Measurements from ENCODE around the gene SDF4. TPM values are rescaled to one million over a fixed set of nuclear protein-coding genes. Genes with fewer than 3 reads are reported as not detected.
A peak's percentile ranks its signal among the peaks of the same experiment; 100 is the strongest.

The SDF4 gene
- total RNA-seq, 1 experiment from 2014 or later: 254 TPM

DNA sequence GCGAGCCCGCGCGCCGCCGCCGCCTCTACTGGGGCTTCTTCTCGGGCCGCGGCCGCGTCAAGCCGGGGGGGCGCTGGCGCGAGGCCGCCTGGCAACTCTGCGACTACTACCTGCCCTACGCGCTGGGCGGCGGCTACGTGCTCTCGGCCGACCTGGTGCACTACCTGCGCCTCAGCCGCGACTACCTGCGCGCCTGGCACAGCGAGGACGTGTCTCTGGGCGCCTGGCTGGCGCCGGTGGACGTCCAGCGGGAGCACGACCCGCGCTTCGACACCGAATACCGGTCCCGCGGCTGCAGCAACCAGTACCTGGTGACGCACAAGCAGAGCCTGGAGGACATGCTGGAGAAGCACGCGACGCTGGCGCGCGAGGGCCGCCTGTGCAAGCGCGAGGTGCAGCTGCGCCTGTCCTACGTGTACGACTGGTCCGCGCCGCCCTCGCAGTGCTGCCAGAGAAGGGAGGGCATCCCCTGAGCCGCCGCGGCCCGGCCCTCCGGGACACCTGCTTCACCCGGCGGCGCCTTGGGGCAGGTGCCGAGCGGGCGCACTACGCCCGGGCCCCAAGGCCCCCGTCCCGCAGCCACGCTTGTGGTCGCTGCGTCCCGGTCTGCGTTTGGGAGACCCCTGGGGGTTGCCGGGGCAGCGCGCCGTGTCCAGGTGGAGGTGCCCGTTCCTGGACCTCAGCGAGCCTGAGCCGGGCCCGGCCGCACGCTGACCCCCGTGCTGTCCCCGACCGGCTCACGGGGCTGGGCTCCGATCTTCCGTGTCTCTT is 1.2 kb upstream of the SDF4 start:
- Histone ChIP-seq H3K27me3 (ENCODE audit: low read length) (no peaks in the 10 kb centered on the region), H3K4me3 (ENCODE audit: low read length) (peak overlapping the region; percentile 65), H3K9me2 (replicated peaks; ENCODE audit: low read length) (no peaks in the 10 kb centered on the region), H3K9me3 (ENCODE audit: low read length) (no peaks in the 10 kb centered on the region), H3K4me2 (ENCODE audit: low read length) (peak overlapping the region; percentile 78), H3K36me3 (ENCODE audit: low read depth, low read length) (peaks cover 12% of the 10 kb centered on the region), H4K20me1 (ENCODE audit: low read length) (peaks cover 18% of the 10 kb centered on the region), H3K4me1 (ENCODE audit: insufficient read depth, low read length) (peaks cover 50% of the 10 kb centered on the region), H3F3A (ENCODE audit: low read length, unreplicated experiment) (no peaks in the 10 kb centered on the region), H2AFZ (ENCODE audit: low read length) (no peak overlapping the region), H3K27ac (ENCODE audit: low read length) (peak overlapping the region; percentile 2; the same call in 1 of the 2 replicates), H3K79me2 (ENCODE audit: low read length) (peaks cover 72% of the 10 kb centered on the region), H3K9ac (ENCODE audit: low read length) (peak overlapping the region; percentile 52)
- no TSS peak for BruUV-seq (replicated peaks)
- TF ChIP-seq EZH2 (IDR thresholded peaks at IDR 0.05; ENCODE audit: low read length, unreplicated experiment) (no peak), EZH2phosphoT487 (IDR thresholded peaks at IDR 0.05; ENCODE audit: borderline replicate concordance, low read length) (no peak)
- TF ChIP-seq, protein P1, sequence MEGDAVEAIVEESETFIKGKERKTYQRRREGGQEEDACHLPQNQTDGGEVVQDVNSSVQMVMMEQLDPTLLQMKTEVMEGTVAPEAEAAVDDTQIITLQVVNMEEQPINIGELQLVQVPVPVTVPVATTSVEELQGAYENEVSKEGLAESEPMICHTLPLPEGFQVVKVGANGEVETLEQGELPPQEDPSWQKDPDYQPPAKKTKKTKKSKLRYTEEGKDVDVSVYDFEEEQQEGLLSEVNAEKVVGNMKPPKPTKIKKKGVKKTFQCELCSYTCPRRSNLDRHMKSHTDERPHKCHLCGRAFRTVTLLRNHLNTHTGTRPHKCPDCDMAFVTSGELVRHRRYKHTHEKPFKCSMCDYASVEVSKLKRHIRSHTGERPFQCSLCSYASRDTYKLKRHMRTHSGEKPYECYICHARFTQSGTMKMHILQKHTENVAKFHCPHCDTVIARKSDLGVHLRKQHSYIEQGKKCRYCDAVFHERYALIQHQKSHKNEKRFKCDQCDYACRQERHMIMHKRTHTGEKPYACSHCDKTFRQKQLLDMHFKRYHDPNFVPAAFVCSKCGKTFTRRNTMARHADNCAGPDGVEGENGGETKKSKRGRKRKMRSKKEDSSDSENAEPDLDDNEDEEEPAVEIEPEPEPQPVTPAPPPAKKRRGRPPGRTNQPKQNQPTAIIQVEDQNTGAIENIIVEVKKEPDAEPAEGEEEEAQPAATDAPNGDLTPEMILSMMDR (conservative IDR thresholded peaks at IDR 0.05; ENCODE audit: low read depth, low read length): no peak
- ATAC-seq (no peak), DNase-seq (peak; percentile 31)
- POLR2A ChIA-PET (ENCODE audit: unreplicated experiment): no interaction called here
- intact Hi-C loops (cut with micrococcal nuclease): no loop called here
- CTCF ChIA-PET: no interaction called here

DNA sequence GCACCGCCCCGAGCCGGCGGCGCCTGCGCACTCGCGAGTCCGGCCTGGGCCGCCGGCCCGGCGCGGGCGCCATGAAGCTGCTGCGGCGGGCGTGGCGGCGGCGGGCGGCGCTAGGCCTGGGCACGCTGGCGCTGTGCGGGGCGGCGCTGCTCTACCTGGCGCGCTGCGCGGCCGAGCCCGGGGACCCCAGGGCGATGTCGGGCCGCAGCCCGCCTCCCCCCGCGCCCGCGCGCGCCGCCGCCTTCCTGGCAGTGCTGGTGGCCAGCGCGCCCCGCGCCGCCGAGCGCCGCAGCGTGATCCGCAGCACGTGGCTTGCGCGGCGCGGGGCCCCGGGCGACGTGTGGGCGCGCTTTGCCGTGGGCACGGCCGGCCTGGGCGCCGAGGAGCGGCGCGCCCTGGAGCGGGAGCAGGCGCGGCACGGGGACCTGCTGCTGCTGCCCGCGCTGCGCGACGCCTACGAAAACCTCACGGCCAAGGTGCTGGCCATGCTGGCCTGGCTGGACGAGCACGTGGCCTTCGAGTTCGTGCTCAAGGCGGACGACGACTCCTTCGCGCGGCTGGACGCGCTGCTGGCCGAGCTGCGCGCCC is 501 bp upstream of the SDF4 start, which contains the start of gene B3GALT6:
Gene B3GALT6, plus strand, starts transcription at position 30 of the 588 bp plus-strand sequence. Its CDS starts 42 bp downstream, at position 72.
- peak within 1 kb of the TSS; percentile 84 for H3K4me2 ChIP-seq (ENCODE audit: low read length)
- H3K27ac ChIP-seq (ENCODE audit: low read length): peak within 1 kb of the TSS; percentile 47
- H3K27me3 ChIP-seq (ENCODE audit: low read length): no peaks in the 10 kb centered on the region
- H3K4me3 ChIP-seq (ENCODE audit: low read length): peak within 1 kb of the TSS; percentile 81
- no peaks in the 10 kb centered on the region for H3F3A ChIP-seq (ENCODE audit: low read length, unreplicated experiment)
- POLR2A ChIA-PET (ENCODE audit: unreplicated experiment): interaction anchor here (0.5 kb wide), 1 partner anchor 37 kb away, joined by 4 read pairs; no protein-coding TSS in a partner anchor
- H3K9ac ChIP-seq (ENCODE audit: low read length): peak within 1 kb of the TSS; percentile 95
- peaks cover 18% of the 10 kb centered on the region for H4K20me1 ChIP-seq (ENCODE audit: low read length)
- peaks cover 19% of the 10 kb centered on the region for H3K36me3 ChIP-seq (ENCODE audit: low read depth, low read length)
- CTCF ChIA-PET: interaction anchor here (2.3 kb wide), 1 partner anchor 110 kb away, joined by 17 read pairs; no protein-coding TSS in a partner anchor
- no peaks in the 10 kb centered on the region for H3K9me2 ChIP-seq (replicated peaks; ENCODE audit: low read length)
- TF ChIP-seq, protein P1 (conservative IDR thresholded peaks at IDR 0.05; ENCODE audit: low read depth, low read length): no peak
- TF ChIP-seq EZH2phosphoT487 (IDR thresholded peaks at IDR 0.05; ENCODE audit: borderline replicate concordance, low read length): no peak
- no peak for TF ChIP-seq EZH2 (IDR thresholded peaks at IDR 0.05; ENCODE audit: low read length, unreplicated experiment)
- peak within 1 kb of the TSS; percentile 50 for H2AFZ ChIP-seq (ENCODE audit: low read length)
- no peaks in the 10 kb centered on the region for H3K9me3 ChIP-seq (ENCODE audit: low read length)
- H3K4me1 ChIP-seq (ENCODE audit: insufficient read depth, low read length): peaks cover 43% of the 10 kb centered on the region
- no TSS peak for BruUV-seq (replicated peaks)
- ATAC-seq (no peak; the same call in 1 of the 2 replicates), DNase-seq (no peak)
- intact Hi-C loops (cut with micrococcal nuclease): no loop called here
- peaks cover 79% of the 10 kb centered on the region for H3K79me2 ChIP-seq (ENCODE audit: low read length)

All from PC-3 (cell line).